Hepatocyte (in vitro differentiated cells): ENCODE results near the gene SOST. TPM values are rescaled to one million over a fixed set of nuclear protein-coding genes. Genes with fewer than 3 reads are reported as not detected.

Source experiments
- DNase-seq: peaks from one replicate; pipeline ENCODE4 v3.0.0-alpha.2; 2016; ENCODE audit warnings: low spot score
- H2AFZ ChIP-seq: fragments of 200-600 bp; sonication (generic); 2 replicates; pipeline ENCODE4 v1.6.0; 2016; ENCODE audit warnings: antibody characterized with exemption, mild to moderate bottlenecking
- H3K27ac ChIP-seq: fragments of 200-600 bp; sonication (generic); 2 replicates; pipeline ENCODE4 v1.5.1; 2016; ENCODE audit warnings: mild to moderate bottlenecking
- H3K27me3 ChIP-seq: fragments of 200-600 bp; sonication (generic); 2 replicates; pipeline ENCODE4 v1.6.1; 2016
- H3K36me3 ChIP-seq: fragments of 200-600 bp; sonication (generic); replicated peaks from 2 replicates; pipeline ENCODE4 v1.5.1; 2016; ENCODE audit warnings: low read depth; ENCODE audit not compliant: insufficient read depth
- H3K4me1 ChIP-seq: fragments of 200-600 bp; sonication (generic); 2 replicates; pipeline ENCODE4 v1.5.1; 2016; ENCODE audit warnings: mild to moderate bottlenecking, moderate library complexity; ENCODE audit not compliant: insufficient read depth
- H3K4me2 ChIP-seq: fragments of 200-600 bp; sonication (generic); 2 replicates; pipeline ENCODE4 v1.6.0; 2016
- H3K4me3 ChIP-seq: fragments of 200-600 bp; sonication (generic); 2 replicates; pipeline ENCODE4 v1.5.1; 2016; ENCODE audit warnings: mild to moderate bottlenecking
- H3K79me2 ChIP-seq: fragments of 200-600 bp; sonication (generic); 2 replicates; pipeline ENCODE4 v1.6.0; 2017; ENCODE audit warnings: mild to moderate bottlenecking
- H3K9me2 ChIP-seq: fragments of 200-600 bp; sonication (generic); replicated peaks from 2 replicates; pipeline ENCODE4 v1.6.0; 2017; ENCODE audit warnings: mild to moderate bottlenecking; ENCODE audit not compliant: insufficient read depth
- H3K9me3 ChIP-seq: fragments of 200-600 bp; sonication (generic); 2 replicates; pipeline ENCODE4 v1.5.1; 2016; ENCODE audit warnings: low read depth, mild to moderate bottlenecking
- H4K20me1 ChIP-seq: fragments of 200-600 bp; sonication (generic); 2 replicates; pipeline ENCODE4 v1.6.0; 2016; ENCODE audit warnings: mild to moderate bottlenecking; ENCODE audit not compliant: insufficient read depth, poor library complexity, severe bottlenecking
- CTCF ChIP-seq: fragments of 200-600 bp; sonication (generic); IDR thresholded peaks from 2 replicates; pipeline ENCODE4 v1.5.1; 2016; ENCODE audit warnings: antibody characterized with exemption, mild to moderate bottlenecking; ENCODE audit not compliant: poor library complexity
- EZH2 ChIP-seq: fragments of 200-600 bp; sonication (generic); IDR thresholded peaks from 2 replicates; pipeline ENCODE4 v1.6.1; 2016; ENCODE audit warnings: antibody characterized with exemption, mild to moderate bottlenecking, borderline replicate concordance
- EZH2phosphoT487 ChIP-seq: fragments of 200-600 bp; sonication (generic); IDR thresholded peaks from one replicate; pipeline ENCODE4 v1.6.1; 2018; ENCODE audit warnings: antibody characterized with exemption, mild to moderate bottlenecking, low read depth, moderate library complexity; ENCODE audit not compliant: unreplicated experiment, severe bottlenecking
- WGBS: methylation state at CpG from one replicate; pipeline ENCODE4 v1.1.6; 2016; ENCODE audit warnings: low lambda C conversion rate; ENCODE audit errors: missing lambda C conversion rate; 5-methylcytosine and 5-hydroxymethylcytosine counted together
- polyA plus RNA-seq: library from polyadenylated mRNA; unstranded; fragments of >200 nt; fragmentation: Nextera tagmentation; extraction: Ambion mirVana; gene quantifications from 2 replicates; pipeline ENCODE4 v1.2.1, GENCODE V29; 2016
- total RNA-seq: library from RNA; depleted of rRNA; stranded (reverse); fragments of >200 nt; gene quantifications from 2 replicates; pipeline ENCODE4 v1.2.3, GENCODE V29; 2014

The SOST gene
- total and polyA plus RNA-seq, 2 experiments from 2014 or later: not detected

GRCh38 chr17:43758086-43758485 lies 505 bp downstream of the SOST start:
- TF ChIP-seq EZH2phosphoT487 (no peak), EZH2 (no peak), CTCF (no peak)
- WGBS: 92% methylated on average over 6 of the region's 6 CpGs
- H3K79me2 ChIP-seq: no peaks in the 10 kb centered on the region
- no peak overlapping the region for H3K27ac ChIP-seq
- H3K4me3 ChIP-seq: no peak overlapping the region
- H4K20me1 ChIP-seq: no peaks in the 10 kb centered on the region
- no peaks in the 10 kb centered on the region for H3K9me2 ChIP-seq
- DNase-seq: no peak
- peaks cover 36% of the 10 kb centered on the region for H3K27me3 ChIP-seq
- H3K4me1 ChIP-seq: peaks cover 2% of the 10 kb centered on the region
- no peak overlapping the region for H3K4me2 ChIP-seq
- no peak overlapping the region for H2AFZ ChIP-seq
- no peaks in the 10 kb centered on the region for H3K36me3 ChIP-seq
- H3K9me3 ChIP-seq: no peaks in the 10 kb centered on the region

DNA sequence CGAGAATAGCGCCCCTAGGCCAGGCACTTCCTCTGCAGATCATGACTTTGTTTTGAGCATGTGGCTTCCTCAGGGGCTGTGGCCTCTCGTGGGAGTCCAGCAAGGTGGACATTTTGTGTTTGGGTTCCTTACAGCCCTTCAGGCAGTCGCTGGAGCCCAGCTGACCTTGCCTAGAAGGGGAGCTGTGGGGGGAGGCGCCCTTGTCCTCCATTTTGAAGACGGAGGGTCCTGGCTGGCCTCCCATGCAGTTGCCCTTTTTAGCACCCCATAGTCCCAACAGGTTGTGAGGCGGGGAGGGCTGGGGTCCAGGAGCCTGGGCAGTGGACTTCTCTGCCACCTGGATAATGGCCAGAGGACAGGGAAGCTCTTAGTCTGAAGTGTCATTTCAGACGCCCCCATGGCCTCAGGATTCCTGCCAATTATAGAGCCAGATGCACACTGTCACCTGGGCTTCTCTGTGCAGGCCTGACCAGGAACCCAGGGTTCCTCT lies 1.4 kb downstream of the SOST start:
- Histone ChIP-seq H3K4me2 (no peak overlapping the region), H3K9me3 (no peaks in the 10 kb centered on the region), H3K27ac (no peak overlapping the region), H3K36me3 (no peaks in the 10 kb centered on the region), H3K79me2 (no peaks in the 10 kb centered on the region), H2AFZ (no peak overlapping the region), H4K20me1 (no peaks in the 10 kb centered on the region), H3K9me2 (no peaks in the 10 kb centered on the region), H3K4me1 (peaks cover 2% of the 10 kb centered on the region), H3K4me3 (no peak overlapping the region), H3K27me3 (peaks cover 43% of the 10 kb centered on the region)
- TF ChIP-seq CTCF: no peak
- TF ChIP-seq EZH2: no peak
- TF ChIP-seq EZH2phosphoT487: no peak
- WGBS: 85% methylated on average over 8 of the region's 8 CpGs
- no peak for DNase-seq

DNA sequence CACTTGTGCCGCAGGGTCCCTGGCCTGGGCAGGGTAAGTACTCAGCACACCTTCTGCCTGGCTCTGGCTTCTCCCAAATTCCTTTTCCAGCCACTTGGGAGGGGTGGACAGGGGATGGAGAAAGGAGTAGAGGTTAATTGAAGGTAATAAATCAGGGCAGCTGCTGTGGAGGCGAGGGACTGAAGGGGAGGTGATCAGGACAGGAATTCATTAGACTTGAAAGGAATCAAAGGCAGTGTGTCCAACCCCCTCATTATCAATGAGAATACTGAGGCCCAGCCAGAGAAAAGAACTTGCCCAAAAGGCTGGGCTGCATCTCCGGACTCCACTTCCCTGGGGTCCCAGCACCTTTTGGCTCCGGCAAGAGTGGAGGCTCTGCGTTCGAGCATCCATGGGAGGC lies 2.4 kb downstream of the SOST start:
- no peak for DNase-seq
- TF ChIP-seq EZH2phosphoT487: no peak
- no peak for TF ChIP-seq CTCF
- TF ChIP-seq EZH2: no peak
- no peak overlapping the region for H3K4me3 ChIP-seq
- H3K9me2 ChIP-seq: no peaks in the 10 kb centered on the region
- WGBS: 79% methylated on average over 6 of the region's 6 CpGs
- H3K9me3 ChIP-seq: no peaks in the 10 kb centered on the region
- peaks cover 49% of the 10 kb centered on the region for H3K27me3 ChIP-seq
- H3K27ac ChIP-seq: no peak overlapping the region
- no peaks in the 10 kb centered on the region for H3K36me3 ChIP-seq
- H3K79me2 ChIP-seq: no peaks in the 10 kb centered on the region
- no peak overlapping the region for H2AFZ ChIP-seq
- no peak overlapping the region for H3K4me2 ChIP-seq
- H4K20me1 ChIP-seq: no peaks in the 10 kb centered on the region
- peaks cover 2% of the 10 kb centered on the region for H3K4me1 ChIP-seq

DNA sequence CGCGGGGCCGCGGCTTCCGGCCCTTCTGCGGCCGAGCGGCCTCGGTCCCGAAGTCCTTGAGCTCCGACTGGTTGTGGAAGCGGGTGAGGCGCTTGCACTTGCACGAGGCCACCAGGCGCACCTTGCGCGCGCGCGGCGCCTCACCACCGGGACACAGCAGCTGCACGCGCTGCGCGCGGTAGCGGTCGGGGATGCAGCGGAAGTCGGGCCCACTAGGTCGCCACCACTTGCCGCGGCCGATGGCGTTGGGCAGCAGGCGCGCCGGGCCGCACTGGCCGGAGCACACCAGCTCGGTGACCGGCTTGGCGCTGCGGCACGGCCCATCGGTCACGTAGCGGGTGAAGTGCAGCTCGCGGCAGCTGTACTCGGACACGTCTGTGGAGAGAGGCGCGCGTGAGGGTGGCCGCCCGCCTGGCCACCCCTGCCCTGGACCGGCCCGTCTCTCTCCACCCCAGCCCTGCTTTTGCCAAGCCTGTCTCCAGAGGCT lies 3.2 kb downstream of the SOST start:
- Histone ChIP-seq H3K9me2 (no peaks in the 10 kb centered on the region), H3K9me3 (no peaks in the 10 kb centered on the region), H3K4me3 (no peak overlapping the region), H3K36me3 (no peaks in the 10 kb centered on the region), H2AFZ (no peak overlapping the region), H3K27ac (no peak overlapping the region), H3K4me1 (peaks cover 2% of the 10 kb centered on the region), H3K27me3 (peaks cover 53% of the 10 kb centered on the region), H3K79me2 (no peaks in the 10 kb centered on the region), H4K20me1 (no peaks in the 10 kb centered on the region), H3K4me2 (peak overlapping the region; percentile 70)
- WGBS: 40% methylated on average over 39 of the region's 60 CpGs
- TF ChIP-seq CTCF (no peak), EZH2 (peak; percentile 74), EZH2phosphoT487 (no peak)
- DNase-seq: peak; percentile 66
